ENCODE data around the gene PLSCR2. TPM values are rescaled to one million over a fixed set of nuclear protein-coding genes. Genes with fewer than 3 reads are reported as not detected.

Gene PLSCR2
- total and polyA plus RNA-seq, 2 donors (not counting 1 experiment from before 2014, with no cell fraction given), result 0.15 to 0.54 TPM

GRCh38 chr3:146517684-146518435, 48.5 kb upstream of the PLSCR2 start:
- Histone ChIP-seq H3K9ac (ENCODE audit: low read length) (no peak overlapping the region), H3K4me2 (replicated peaks; ENCODE audit: low read depth, low read length, poor library complexity, severe bottlenecking) (no peak overlapping the region), H4K20me1 (ENCODE audit: control insufficient read depth, insufficient read depth, low read length, poor library complexity, severe bottlenecking) (no peaks in the 10 kb centered on the region), H3K4me1 (ENCODE audit: control insufficient read depth in 2 of 2, insufficient read depth in 2 of 2, low read length in 2 of 2) (no peaks in the 10 kb centered on the region), H2AFZ (ENCODE audit: insufficient read depth, low read depth, low read length, poor library complexity, severe bottlenecking) (no peak overlapping the region), H3K9me3 (ENCODE audit: control extremely low read depth in 1 of 3, control insufficient read depth in 2 of 3, insufficient read depth in 1 of 3, low read length in 2 of 3) (no peaks in the 10 kb centered on the region), H3K79me2 (ENCODE audit: control insufficient read depth, insufficient read depth, low read length) (no peaks in the 10 kb centered on the region), H3K27ac (ENCODE audit: low read length in 2 of 2) (no peak overlapping the region), H3K27me3 (replicated peaks in 1 of 4; ENCODE audit: control extremely low read depth in 1 of 4, control insufficient read depth in 3 of 4, insufficient read depth in 4 of 4, low read length in 3 of 4) (no peaks in the 10 kb centered on the region), H3K36me3 (replicated peaks in 1 of 2; ENCODE audit: control extremely low read depth in 1 of 2, control insufficient read depth in 1 of 2, extremely low read depth in 1 of 2, insufficient read depth in 2 of 2, low read length in 1 of 2) (peaks cover 1 to 23% of the 10 kb centered on the region in 2 experiments), H3K4me3 (ENCODE audit: control extremely low read depth in 1 of 5, extremely low read depth in 1 of 5, insufficient read depth in 1 of 5, low read depth in 2 of 5, low read length in 4 of 5) (no peak overlapping the region)
- no peak for ATAC-seq (ENCODE audit: low read depth)
- no peaks in the 10 kb centered on the region for H3K27me3 Mint-ChIP-seq
- no peak overlapping the region for H3K4me3 Mint-ChIP-seq
- WGBS (ENCODE audit: insufficient coverage), result 100% methylated on average over 3 of the region's 4 CpGs
- no peak for DNase-seq
- TF ChIP-seq EZH2 (IDR thresholded peaks at IDR 0.05; ENCODE audit: borderline replicate concordance, insufficient read depth, low read depth, low read length, poor library complexity, severe bottlenecking) (no peak), CTCF (IDR thresholded peaks at IDR 0.05) (no peak)
- H3K4me1 Mint-ChIP-seq, result no peaks in the 10 kb centered on the region
- intact Hi-C loops (cut with micrococcal nuclease), result no loop called here
- H3K9me3 Mint-ChIP-seq (ENCODE audit: insufficient read depth), result no peaks in the 10 kb centered on the region
- CTCF ChIA-PET, result no interaction called here
- POLR2A ChIA-PET, result no interaction called here
- H3K27ac Mint-ChIP-seq, result no peak overlapping the region

GRCh38 chr3:146513386-146514051, 44.2 kb upstream of the PLSCR2 start:
- Histone ChIP-seq H3K27me3 (replicated peaks in 1 of 4; ENCODE audit: control extremely low read depth in 1 of 4, control insufficient read depth in 3 of 4, insufficient read depth in 4 of 4, low read length in 3 of 4) (no peaks in the 10 kb centered on the region), H3K27ac (ENCODE audit: low read length in 2 of 2) (no peak overlapping the region), H3K36me3 (replicated peaks in 1 of 2; ENCODE audit: control extremely low read depth in 1 of 2, control insufficient read depth in 1 of 2, extremely low read depth in 1 of 2, insufficient read depth in 2 of 2, low read length in 1 of 2) (peaks cover 0 to 22% of the 10 kb centered on the region in 2 experiments), H3K4me3 (ENCODE audit: control extremely low read depth in 1 of 5, extremely low read depth in 1 of 5, insufficient read depth in 1 of 5, low read depth in 2 of 5, low read length in 4 of 5) (no peak overlapping the region), H3K9me3 (ENCODE audit: control extremely low read depth in 1 of 3, control insufficient read depth in 2 of 3, insufficient read depth in 1 of 3, low read length in 2 of 3) (no peaks in the 10 kb centered on the region), H2AFZ (ENCODE audit: insufficient read depth, low read depth, low read length, poor library complexity, severe bottlenecking) (no peak overlapping the region), H3K4me2 (replicated peaks; ENCODE audit: low read depth, low read length, poor library complexity, severe bottlenecking) (no peak overlapping the region), H3K9ac (ENCODE audit: low read length) (no peak overlapping the region), H3K4me1 (ENCODE audit: control insufficient read depth in 2 of 2, insufficient read depth in 2 of 2, low read length in 2 of 2) (no peaks in the 10 kb centered on the region), H4K20me1 (ENCODE audit: control insufficient read depth, insufficient read depth, low read length, poor library complexity, severe bottlenecking) (no peaks in the 10 kb centered on the region), H3K79me2 (ENCODE audit: control insufficient read depth, insufficient read depth, low read length) (no peaks in the 10 kb centered on the region)
- no CpG with 5 or more reads among the region's 2 CpGs for WGBS (ENCODE audit: insufficient coverage)
- DNase-seq (no peak), ATAC-seq (ENCODE audit: low read depth) (no peak)
- TF ChIP-seq CTCF (IDR thresholded peaks at IDR 0.05) (no peak), EZH2 (IDR thresholded peaks at IDR 0.05; ENCODE audit: borderline replicate concordance, insufficient read depth, low read depth, low read length, poor library complexity, severe bottlenecking) (no peak)
- ChIA-PET CTCF (no interaction called here), POLR2A (no interaction called here)
- no peak overlapping the region for H3K27ac Mint-ChIP-seq
- H3K4me1 Mint-ChIP-seq, result no peaks in the 10 kb centered on the region
- H3K4me3 Mint-ChIP-seq, result no peak overlapping the region
- H3K9me3 Mint-ChIP-seq (ENCODE audit: insufficient read depth), result no peaks in the 10 kb centered on the region
- no peaks in the 10 kb centered on the region for H3K27me3 Mint-ChIP-seq
- intact Hi-C loops (cut with micrococcal nuclease), result no loop called here
